HFFc6 (cell line): Measurements from ENCODE around the gene C1QTNF9B. TPM values are rescaled to one million over a fixed set of nuclear protein-coding genes. Genes with fewer than 3 reads are reported as not detected.

Source experiments
- DNase-seq: peaks from one replicate; pipeline ENCODE4 v3.0.0-alpha.2; 2018
- H3K27ac Mint-ChIP-seq: 2 replicates; pipeline ENCODE4 v1.8.0; 2020; ENCODE audit warnings: mild to moderate bottlenecking, mixed read lengths
- H3K27me3 Mint-ChIP-seq: 2 replicates; pipeline ENCODE4 v1.8.0; 2021; ENCODE audit warnings: mild to moderate bottlenecking, moderate library complexity, mixed read lengths; ENCODE audit not compliant: insufficient read depth
- H3K36me3 Mint-ChIP-seq: 2 replicates; pipeline ENCODE4 v1.8.0; 2021; ENCODE audit warnings: low read depth, mixed read lengths
- H3K4me1 Mint-ChIP-seq: 2 replicates; pipeline ENCODE4 v1.8.0; 2020; ENCODE audit warnings: low read depth, mixed read lengths
- H3K4me3 Mint-ChIP-seq: 2 replicates; pipeline ENCODE4 v1.8.0; 2020; ENCODE audit warnings: mild to moderate bottlenecking, moderate library complexity, mixed read lengths
- H3K9me3 Mint-ChIP-seq: 2 replicates; pipeline ENCODE4 v1.8.0; 2020; ENCODE audit warnings: mild to moderate bottlenecking, mixed read lengths
- CTCF ChIP-seq: fragments of 200-600 bp; sonication (generic); IDR thresholded peaks from 2 replicates; pipeline ENCODE4 v1.5.0; 2021; ENCODE audit warnings: antibody characterized with exemption, mild to moderate bottlenecking
- total RNA-seq, 6 experiments: library from RNA; stranded (reverse); fragmentation: NEBNext Ultra II Directional; extraction: Animal tissue kit (Norgen Biotek cat#: 25700); gene quantifications; 2 replicates in 1 of 6; 3 replicates in 5 of 6; pipeline ENCODE4 v1.2.3, GENCODE V29; 2021

The C1QTNF9B gene
- total RNA-seq, 6 experiments from 2014 or later = 0.25 to 0.27 TPM; not detected in 4

- DNase-seq = no peak
- H3K36me3 Mint-ChIP-seq = 0 out of 2 replicates have a peak, but pooled peaks cover under 1% of the 10 kb centered on the region
- H3K4me3 Mint-ChIP-seq = no peak overlapping the region
- H3K9me3 Mint-ChIP-seq = no peaks in the 10 kb centered on the region
- no peak overlapping the region for H3K27ac Mint-ChIP-seq
- TF ChIP-seq CTCF = no peak
- H3K4me1 Mint-ChIP-seq = peaks cover 12% of the 10 kb centered on the region
- H3K27me3 Mint-ChIP-seq = peaks cover 2% of the 10 kb centered on the region; the same call in 1 of the 2 replicates
Measured at GRCh38 chr13:23847497-23847896, 49.8 kb downstream of the C1QTNF9B start.

- H3K27me3 Mint-ChIP-seq = peaks cover 2% of the 10 kb centered on the region; the same call in 1 of the 2 replicates
- H3K27ac Mint-ChIP-seq = no peak overlapping the region
- H3K4me3 Mint-ChIP-seq = no peak overlapping the region
- H3K9me3 Mint-ChIP-seq = no peaks in the 10 kb centered on the region
- no peak for TF ChIP-seq CTCF
- DNase-seq = no peak
- H3K4me1 Mint-ChIP-seq = peaks cover 12% of the 10 kb centered on the region
- H3K36me3 Mint-ChIP-seq = 0 out of 2 replicates have a peak, but pooled peaks cover 4% of the 10 kb centered on the region
Measured at GRCh38 chr13:23845105-23845725, 52.1 kb downstream of the C1QTNF9B start.

GRCh38 chr13:23844132-23844531 lies 53.2 kb downstream of the C1QTNF9B start:
- H3K4me1 Mint-ChIP-seq = peaks cover 12% of the 10 kb centered on the region
- DNase-seq = no peak
- TF ChIP-seq CTCF = no peak
- H3K9me3 Mint-ChIP-seq = no peaks in the 10 kb centered on the region
- H3K36me3 Mint-ChIP-seq = 0 out of 2 replicates have a peak, but pooled peaks cover 4% of the 10 kb centered on the region
- H3K4me3 Mint-ChIP-seq = no peak overlapping the region
- no peak overlapping the region; the same call in 1 of the 2 replicates for H3K27ac Mint-ChIP-seq
- H3K27me3 Mint-ChIP-seq = peaks cover 2% of the 10 kb centered on the region; the same call in 1 of the 2 replicates

GRCh38 chr13:23843436-23843835 lies 53.9 kb downstream of the C1QTNF9B start:
- H3K9me3 Mint-ChIP-seq = no peaks in the 10 kb centered on the region
- H3K27me3 Mint-ChIP-seq = peaks cover 2% of the 10 kb centered on the region; the same call in 1 of the 2 replicates
- H3K4me1 Mint-ChIP-seq = peaks cover 12% of the 10 kb centered on the region
- H3K27ac Mint-ChIP-seq = peak overlapping the region; percentile 4
- H3K4me3 Mint-ChIP-seq = no peak overlapping the region
- no peak for TF ChIP-seq CTCF
- H3K36me3 Mint-ChIP-seq = 0 out of 2 replicates have a peak, but pooled peaks cover 4% of the 10 kb centered on the region
- no peak for DNase-seq

GRCh38 chr13:23842406-23842805 lies 54.9 kb downstream of the C1QTNF9B start:
- no peak overlapping the region for H3K4me3 Mint-ChIP-seq
- H3K27me3 Mint-ChIP-seq = peaks cover 2% of the 10 kb centered on the region; the same call in 1 of the 2 replicates
- H3K9me3 Mint-ChIP-seq = no peaks in the 10 kb centered on the region
- DNase-seq = no peak
- H3K36me3 Mint-ChIP-seq = 0 out of 2 replicates have a peak, but pooled peaks cover 4% of the 10 kb centered on the region
- peaks cover 12% of the 10 kb centered on the region for H3K4me1 Mint-ChIP-seq
- TF ChIP-seq CTCF = no peak
- no peak overlapping the region for H3K27ac Mint-ChIP-seq

Other genes with a start within 250 kb of the C1QTNF9B start
- gene MIPEP, start 8.1 kb downstream of the C1QTNF9B start, total RNA-seq = 10 to 100 TPM; 11.3 to 15.6 (median 13.1) TPM